ENCODE data around the gene IKBKE. TPM values are rescaled to one million over a fixed set of nuclear protein-coding genes. Genes with fewer than 3 reads are reported as not detected.

Gene IKBKE
- total and polyA plus RNA-seq, 10 of the 15 experiments (the other 5 are each of a cell fraction or from before 2014, with no cell fraction given) = 12.8 to 35.1 (median 23.1) TPM

Small RNA genes lying within 50 kb of the gene (microRNA-seq; reads per million reads assigned to microRNA genes)
- 3.8 reads per million, percentile 22 among the genes with 10 or more reads in this experiment for gene MIR6769B

Small RNA genes lying within 50 kb of the gene (small RNA-seq; reads per million reads assigned to genes)
- gene MIR6769B = 0.59 reads per million, percentile 14 among the genes with 10 or more reads in this experiment

Other genes starting within 250 kb of the IKBKE start
- gene RASSF5, start 37.1 kb downstream of the IKBKE start, total RNA-seq (2014; rRNA removed) = 64.1 and 68.2 TPM in 2 replicates
- 48.5 and 49.2 TPM in 2 replicates for gene RASSF5, start 37.1 kb downstream of the IKBKE start, total RNA-seq (2014; rRNA removed; fragmentation: Illumina TruSeq; extraction: Trizol)
- gene RASSF5, start 37.1 kb downstream of the IKBKE start, total RNA-seq (2021) = 82.5 and 85.6 TPM in 2 replicates
- gene RASSF5, start 37.1 kb downstream of the IKBKE start, polyA plus RNA-seq (2011; rRNA removed) = 61.4 and 77.1 TPM in 2 replicates
- 79.7 and 89.6 TPM in 2 replicates for gene RASSF5, start 37.1 kb downstream of the IKBKE start, polyA plus RNA-seq (2014; fragmentation: Illumina TruSeq; extraction: Trizol)
- 10 to 100 TPM; 14.0 to 25.4 TPM for gene RASSF5, start 37.1 kb downstream of the IKBKE start, polyA plus RNA-seq (2014; fragmentation: Nextera tagmentation; extraction: Ambion mirVana)
- 71.3 and 74.2 TPM in 2 replicates for gene RASSF5, start 37.1 kb downstream of the IKBKE start, polyA plus RNA-seq (2014; rRNA removed)
- gene RASSF5, start 37.1 kb downstream of the IKBKE start, polyA plus RNA-seq (2016; fragmentation: Nextera tagmentation; extraction: Ambion mirVana) = 10 to 100 TPM; 63.2 to 69.5 TPM
- gene EIF2D, start 142.0 kb downstream of the IKBKE start, total RNA-seq (2014; rRNA removed) = 88.8 and 91.6 TPM in 2 replicates
- 80.4 and 83.4 TPM in 2 replicates for gene EIF2D, start 142.0 kb downstream of the IKBKE start, total RNA-seq (2014; rRNA removed; fragmentation: Illumina TruSeq; extraction: Trizol)
- 74.0 and 76.6 TPM in 2 replicates for gene EIF2D, start 142.0 kb downstream of the IKBKE start, total RNA-seq (2021)
- 133 and 153 TPM in 2 replicates for gene EIF2D, start 142.0 kb downstream of the IKBKE start, polyA plus RNA-seq (2011; rRNA removed)
- 108 and 109 TPM in 2 replicates for gene EIF2D, start 142.0 kb downstream of the IKBKE start, polyA plus RNA-seq (2014; fragmentation: Illumina TruSeq; extraction: Trizol)
- 10 to 100 TPM; 65.4 to 77.5 TPM for gene EIF2D, start 142.0 kb downstream of the IKBKE start, polyA plus RNA-seq (2014; fragmentation: Nextera tagmentation; extraction: Ambion mirVana)
- 98.5 and 104 TPM in 2 replicates for gene EIF2D, start 142.0 kb downstream of the IKBKE start, polyA plus RNA-seq (2014; rRNA removed)
- 10 to 100 TPM; 65.2 to 74.8 TPM for gene EIF2D, start 142.0 kb downstream of the IKBKE start, polyA plus RNA-seq (2016; fragmentation: Nextera tagmentation; extraction: Ambion mirVana)
- 10.7 and 11.1 TPM in 2 replicates for gene DYRK3, start 165.1 kb downstream of the IKBKE start, total RNA-seq (2014; rRNA removed)
- gene DYRK3, start 165.1 kb downstream of the IKBKE start, total RNA-seq (2014; rRNA removed; fragmentation: Illumina TruSeq; extraction: Trizol) = 10.0 and 10.7 TPM in 2 replicates
- gene DYRK3, start 165.1 kb downstream of the IKBKE start, total RNA-seq (2021) = 8.9 and 11.2 TPM in 2 replicates
- gene DYRK3, start 165.1 kb downstream of the IKBKE start, polyA plus RNA-seq (2011; rRNA removed) = 12.9 and 15.4 TPM in 2 replicates
- 9.8 and 14.9 TPM in 2 replicates for gene DYRK3, start 165.1 kb downstream of the IKBKE start, polyA plus RNA-seq (2014; fragmentation: Illumina TruSeq; extraction: Trizol)
- gene DYRK3, start 165.1 kb downstream of the IKBKE start, polyA plus RNA-seq (2014; fragmentation: Nextera tagmentation; extraction: Ambion mirVana) = 1 to 10 TPM; 1.6 to 2.8 TPM
- 6.0 and 8.6 TPM in 2 replicates for gene DYRK3, start 165.1 kb downstream of the IKBKE start, polyA plus RNA-seq (2014; rRNA removed)
- gene DYRK3, start 165.1 kb downstream of the IKBKE start, polyA plus RNA-seq (2016; fragmentation: Nextera tagmentation; extraction: Ambion mirVana) = 10 to 100 TPM in 1 of 2 experiments, 1 to 10 TPM in 1; 10.0 to 11.7 TPM
- gene MAPKAPK2, start 214.4 kb downstream of the IKBKE start, total RNA-seq (2014; rRNA removed) = 59.9 and 62.6 TPM in 2 replicates
- 36.1 and 38.8 TPM in 2 replicates for gene MAPKAPK2, start 214.4 kb downstream of the IKBKE start, total RNA-seq (2014; rRNA removed; fragmentation: Illumina TruSeq; extraction: Trizol)
- gene MAPKAPK2, start 214.4 kb downstream of the IKBKE start, total RNA-seq (2021) = 92.2 and 93.0 TPM in 2 replicates
- gene MAPKAPK2, start 214.4 kb downstream of the IKBKE start, polyA plus RNA-seq (2011; rRNA removed) = 51.0 and 71.7 TPM in 2 replicates
- gene MAPKAPK2, start 214.4 kb downstream of the IKBKE start, polyA plus RNA-seq (2014; fragmentation: Illumina TruSeq; extraction: Trizol) = 66.8 and 70.6 TPM in 2 replicates
- gene MAPKAPK2, start 214.4 kb downstream of the IKBKE start, polyA plus RNA-seq (2014; fragmentation: Nextera tagmentation; extraction: Ambion mirVana) = 1 to 10 TPM in 1 of 2 experiments, under 1 TPM in 1; 0.72 to 4.9 TPM
- 65.5 and 65.7 TPM in 2 replicates for gene MAPKAPK2, start 214.4 kb downstream of the IKBKE start, polyA plus RNA-seq (2014; rRNA removed)
- gene MAPKAPK2, start 214.4 kb downstream of the IKBKE start, polyA plus RNA-seq (2016; fragmentation: Nextera tagmentation; extraction: Ambion mirVana) = 1 to 10 TPM; 4.2 to 6.2 TPM

All from GM12878 (cell line).